MCF 10A (cell line): ENCODE results near the gene MGAT5B. TPM values are rescaled to one million over a fixed set of nuclear protein-coding genes. Genes with fewer than 3 reads are reported as not detected.

Experiments used
- BruUV-seq: library from RNA; stranded (reverse); fragments of 400-500 nt; replicated peaks from 2 replicates; lab custom pipeline; 2021; lab: Mats Ljungman, UMichigan
- CTCF ChIA-PET: fragments of 300-600 bp; sonication (Branson Sonifier 250); formaldehyde crosslinking; extraction: SDS; loops from one replicate; lab custom pipeline; 2021; ENCODE audit warnings: antibody characterized with exemption, inconsistent platforms; lab: Yijun Ruan, JAX
- POLR2A ChIA-PET: fragments of 300-600, 350-650 bp; sonication (Branson Sonifier 250); formaldehyde crosslinking; extraction: SDS; loops from one replicate; lab custom pipeline; 2020; ENCODE audit warnings: antibody characterized with exemption, inconsistent platforms; lab: Yijun Ruan, JAX
- DNase-seq: peaks from one replicate; pipeline ENCODE4 v3.0.0-alpha.2; 2018; ENCODE audit not compliant: unreplicated experiment
- H3K27ac Mint-ChIP-seq: one replicate; pipeline ENCODE4 v1.8.0; 2022; ENCODE audit warnings: mild to moderate bottlenecking, low read depth, mixed read lengths; ENCODE audit not compliant: unreplicated experiment
- H3K27me3 Mint-ChIP-seq: one replicate; pipeline ENCODE4 v1.8.0; 2022; ENCODE audit warnings: mixed read lengths; ENCODE audit not compliant: insufficient read depth, unreplicated experiment
- H3K36me3 Mint-ChIP-seq: one replicate; pipeline ENCODE4 v1.8.0; 2022; ENCODE audit warnings: mild to moderate bottlenecking, moderate library complexity, mixed read lengths; ENCODE audit not compliant: insufficient read depth, unreplicated experiment
- H3K4me1 Mint-ChIP-seq: one replicate; pipeline ENCODE4 v1.8.0; 2022; ENCODE audit warnings: mixed read lengths; ENCODE audit not compliant: insufficient read depth, unreplicated experiment
- H3K4me3 Mint-ChIP-seq: one replicate; pipeline ENCODE4 v1.8.0; 2022; ENCODE audit warnings: mild to moderate bottlenecking, moderate library complexity, mixed read lengths; ENCODE audit not compliant: unreplicated experiment
- H3K9me3 Mint-ChIP-seq: one replicate; pipeline ENCODE4 v1.8.0; 2022; ENCODE audit warnings: mixed read lengths; ENCODE audit not compliant: unreplicated experiment
- intact Hi-C: fragments of 100-400 bp; cut with micrococcal nuclease; formaldehyde crosslinking; loops from 2 replicates; pipeline ENCODE4 v1.14.1; 2022
- total RNA-seq: library from RNA; stranded (reverse); gene quantifications from 2 replicates; pipeline ENCODE4 v1.2.3, GENCODE V29; 2022
- TF ChIP-seq, protein P1 (sequence below): fragments of 200-600 bp; IDR thresholded peaks from one replicate; pipeline ENCODE4 v1.8.0; 2022; ENCODE audit warnings: antibody characterized with exemption, mild to moderate bottlenecking; ENCODE audit not compliant: unreplicated experiment

MGAT5B gene
- total RNA-seq, 1 experiment from 2014 or later: 1.7 TPM

DNA sequence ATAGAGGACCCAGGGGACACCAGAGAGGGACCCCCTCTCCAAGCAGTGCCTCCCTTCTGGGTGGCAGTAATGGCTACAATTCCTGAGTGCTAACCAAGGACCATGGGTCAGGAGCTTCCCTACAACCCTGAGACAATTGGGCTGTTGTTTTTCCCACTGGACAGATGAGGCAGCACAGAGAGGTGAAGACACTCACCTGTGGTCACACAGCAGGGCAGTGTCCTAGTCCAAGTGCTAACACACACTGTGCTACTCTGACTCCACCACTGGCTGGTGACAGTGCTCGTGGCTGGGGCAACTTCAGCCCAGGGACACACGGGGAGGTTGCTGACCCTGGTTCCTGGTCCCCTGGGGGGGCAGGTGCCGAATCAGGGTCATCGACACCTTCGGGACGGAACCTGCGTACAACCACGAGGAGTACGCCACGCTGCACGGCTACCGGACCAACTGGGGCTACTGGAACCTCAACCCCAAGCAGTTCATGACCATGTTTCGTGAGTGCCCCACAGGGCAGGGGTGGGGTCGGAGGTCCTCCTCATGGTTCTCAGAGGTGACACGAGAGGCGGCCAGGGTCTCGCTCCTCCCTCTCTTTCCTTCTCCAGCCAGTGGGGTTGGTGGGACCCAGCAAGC is 58.1 kb downstream of the MGAT5B start:
- Mint-ChIP-seq H3K27ac (no peak overlapping the region), H3K27me3 (peaks cover 1% of the 10 kb centered on the region), H3K4me3 (no peak overlapping the region), H3K9me3 (no peaks in the 10 kb centered on the region), H3K4me1 (no peaks in the 10 kb centered on the region), H3K36me3 (no peaks in the 10 kb centered on the region)
- intact Hi-C loops: no loop called here
- no peak for DNase-seq
- TF ChIP-seq, protein P1, sequence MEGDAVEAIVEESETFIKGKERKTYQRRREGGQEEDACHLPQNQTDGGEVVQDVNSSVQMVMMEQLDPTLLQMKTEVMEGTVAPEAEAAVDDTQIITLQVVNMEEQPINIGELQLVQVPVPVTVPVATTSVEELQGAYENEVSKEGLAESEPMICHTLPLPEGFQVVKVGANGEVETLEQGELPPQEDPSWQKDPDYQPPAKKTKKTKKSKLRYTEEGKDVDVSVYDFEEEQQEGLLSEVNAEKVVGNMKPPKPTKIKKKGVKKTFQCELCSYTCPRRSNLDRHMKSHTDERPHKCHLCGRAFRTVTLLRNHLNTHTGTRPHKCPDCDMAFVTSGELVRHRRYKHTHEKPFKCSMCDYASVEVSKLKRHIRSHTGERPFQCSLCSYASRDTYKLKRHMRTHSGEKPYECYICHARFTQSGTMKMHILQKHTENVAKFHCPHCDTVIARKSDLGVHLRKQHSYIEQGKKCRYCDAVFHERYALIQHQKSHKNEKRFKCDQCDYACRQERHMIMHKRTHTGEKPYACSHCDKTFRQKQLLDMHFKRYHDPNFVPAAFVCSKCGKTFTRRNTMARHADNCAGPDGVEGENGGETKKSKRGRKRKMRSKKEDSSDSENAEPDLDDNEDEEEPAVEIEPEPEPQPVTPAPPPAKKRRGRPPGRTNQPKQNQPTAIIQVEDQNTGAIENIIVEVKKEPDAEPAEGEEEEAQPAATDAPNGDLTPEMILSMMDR: no peak
- POLR2A ChIA-PET: no interaction called here
- CTCF ChIA-PET: no interaction called here
- BruUV-seq: no TSS peak

DNA sequence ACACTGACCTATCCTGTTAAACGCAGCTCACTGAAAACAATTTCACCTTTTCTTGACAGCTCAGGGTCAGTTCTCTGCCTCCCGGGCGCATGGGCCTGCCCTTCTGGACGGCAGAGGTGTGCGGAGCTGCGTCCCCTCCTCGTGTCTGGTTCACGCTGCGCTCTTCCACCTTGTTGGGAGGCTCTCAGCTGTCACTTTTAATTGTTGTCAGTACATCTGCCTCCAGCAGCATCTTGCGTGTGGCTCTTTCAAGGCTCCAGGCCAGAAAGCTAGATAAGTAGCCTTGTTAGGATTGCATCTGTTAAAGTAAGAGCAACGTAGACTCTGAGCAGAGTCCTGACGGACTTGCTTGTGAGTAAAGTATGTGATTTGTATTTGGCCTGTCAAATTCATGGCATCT is 59.4 kb downstream of the MGAT5B start:
- intact Hi-C loops: no loop called here
- CTCF ChIA-PET: no interaction called here
- H3K36me3 Mint-ChIP-seq: no peaks in the 10 kb centered on the region
- no TSS peak for BruUV-seq
- H3K27me3 Mint-ChIP-seq: no peaks in the 10 kb centered on the region
- H3K27ac Mint-ChIP-seq: no peak overlapping the region
- TF ChIP-seq, protein P1: no peak
- POLR2A ChIA-PET: no interaction called here
- H3K4me3 Mint-ChIP-seq: no peak overlapping the region
- no peaks in the 10 kb centered on the region for H3K4me1 Mint-ChIP-seq
- no peaks in the 10 kb centered on the region for H3K9me3 Mint-ChIP-seq
- DNase-seq: no peak

DNA sequence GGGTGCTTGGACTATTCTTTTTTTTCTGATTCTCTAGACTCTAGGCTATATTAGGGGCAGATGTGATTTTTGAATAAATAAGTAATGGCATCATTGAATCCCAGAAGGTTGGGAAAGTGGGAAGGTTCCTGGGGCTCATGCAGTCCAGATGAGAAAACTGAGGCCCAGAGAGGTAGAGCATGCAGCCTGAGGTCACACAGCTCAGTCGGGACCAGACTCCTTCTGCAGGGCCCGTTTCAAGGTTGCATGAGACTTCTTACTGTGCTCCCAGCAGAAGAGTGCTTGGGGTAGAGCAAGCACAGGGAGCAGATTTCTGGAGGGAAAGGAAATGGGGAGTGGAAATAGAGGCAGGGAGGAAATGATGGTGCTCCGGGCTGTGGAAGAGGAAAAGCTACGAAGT is 59.8 kb downstream of the MGAT5B start:
- no peak overlapping the region for H3K27ac Mint-ChIP-seq
- POLR2A ChIA-PET: no interaction called here
- no TSS peak for BruUV-seq
- intact Hi-C loops: no loop called here
- TF ChIP-seq, protein P1: no peak
- no peaks in the 10 kb centered on the region for H3K9me3 Mint-ChIP-seq
- no peak overlapping the region for H3K4me3 Mint-ChIP-seq
- H3K27me3 Mint-ChIP-seq: no peaks in the 10 kb centered on the region
- no peaks in the 10 kb centered on the region for H3K4me1 Mint-ChIP-seq
- CTCF ChIA-PET: interaction anchor here (0.6 kb wide), 1 partner anchor 1085 kb away, joined by 3 read pairs; no protein-coding TSS in a partner anchor
- no peaks in the 10 kb centered on the region for H3K36me3 Mint-ChIP-seq
- no peak for DNase-seq

DNA sequence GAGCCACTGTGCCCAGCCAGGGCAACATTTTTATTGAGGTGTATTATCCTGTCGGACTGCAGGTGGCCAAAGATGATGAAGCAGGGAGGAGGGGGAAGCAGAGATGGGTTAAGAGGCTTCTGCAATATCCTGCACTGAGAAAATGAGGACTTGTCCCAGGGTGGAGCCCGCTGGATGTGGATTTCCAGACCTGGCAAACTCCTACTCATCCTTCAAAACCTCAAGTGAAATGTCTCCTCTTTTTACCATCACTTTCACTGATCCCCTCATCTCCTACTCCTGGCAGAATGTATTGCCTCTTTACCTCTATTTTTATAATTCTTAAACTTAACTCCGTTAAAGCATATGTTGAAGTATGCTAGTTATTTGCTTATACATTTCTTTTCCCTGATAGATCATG is 60.9 kb downstream of the MGAT5B start:
- H3K4me3 Mint-ChIP-seq: no peak overlapping the region
- no peaks in the 10 kb centered on the region for H3K9me3 Mint-ChIP-seq
- no peak overlapping the region for H3K27ac Mint-ChIP-seq
- POLR2A ChIA-PET: interaction anchor here (0.7 kb wide), 1 partner anchor 788 kb away, joined by 3 read pairs; no protein-coding TSS in a partner anchor
- BruUV-seq: no TSS peak
- H3K27me3 Mint-ChIP-seq: no peaks in the 10 kb centered on the region
- no peaks in the 10 kb centered on the region for H3K36me3 Mint-ChIP-seq
- no peaks in the 10 kb centered on the region for H3K4me1 Mint-ChIP-seq
- CTCF ChIA-PET: no interaction called here
- TF ChIP-seq, protein P1: no peak
- intact Hi-C loops: no loop called here
- no peak for DNase-seq
